Epithelial cell of proximal tubule (primary cell): Measurements from ENCODE around the gene ASTN2. TPM values are rescaled to one million over a fixed set of nuclear protein-coding genes. Genes with fewer than 3 reads are reported as not detected.
"Not testable (repeated sequence)": the region's sequence is repeated elsewhere in the genome, so short reads cannot be mapped to it uniquely, and the experiment has no call there.

ENCODE experiments used
- DNase-seq: peaks from one replicate; pipeline ENCODE4 v3.0.0-alpha.2; 2011; ENCODE audit warnings: low read depth
- H3K4me3 ChIP-seq: 2 replicates; pipeline ENCODE4 v1.5.1; 2011; ENCODE audit warnings: low read depth, mild to moderate bottlenecking, low read length
- CTCF ChIP-seq: conservative IDR thresholded peaks from 2 replicates; pipeline ENCODE4 v1.5.1; 2012; ENCODE audit warnings: low read depth, mild to moderate bottlenecking, low read length
- total RNA-seq: library from RNA; depleted of rRNA; stranded (reverse); fragments of >200 nt; gene quantifications from 2 replicates; pipeline ENCODE4 v1.2.3, GENCODE V29; 2015

The ASTN2 gene
- total RNA-seq, 1 donor from 2014 or later, result 4.4 TPM

GRCh38 chr9:116464987-116465571 lies 949.8 kb downstream of the ASTN2 start:
- no peak for TF ChIP-seq CTCF
- DNase-seq, result no peak
- H3K4me3 ChIP-seq, result no peak overlapping the region

GRCh38 chr9:116464423-116464822 lies 950.4 kb downstream of the ASTN2 start:
- DNase-seq, result no peak
- no peak overlapping the region for H3K4me3 ChIP-seq
- no peak for TF ChIP-seq CTCF

GRCh38 chr9:116461632-116462031 lies 953.2 kb downstream of the ASTN2 start:
- no peak overlapping the region for H3K4me3 ChIP-seq
- no peak for TF ChIP-seq CTCF
- no peak for DNase-seq

GRCh38 chr9:116460026-116460425 lies 954.8 kb downstream of the ASTN2 start:
- no peak for DNase-seq
- H3K4me3 ChIP-seq, result no peak overlapping the region
- no peak for TF ChIP-seq CTCF

DNA sequence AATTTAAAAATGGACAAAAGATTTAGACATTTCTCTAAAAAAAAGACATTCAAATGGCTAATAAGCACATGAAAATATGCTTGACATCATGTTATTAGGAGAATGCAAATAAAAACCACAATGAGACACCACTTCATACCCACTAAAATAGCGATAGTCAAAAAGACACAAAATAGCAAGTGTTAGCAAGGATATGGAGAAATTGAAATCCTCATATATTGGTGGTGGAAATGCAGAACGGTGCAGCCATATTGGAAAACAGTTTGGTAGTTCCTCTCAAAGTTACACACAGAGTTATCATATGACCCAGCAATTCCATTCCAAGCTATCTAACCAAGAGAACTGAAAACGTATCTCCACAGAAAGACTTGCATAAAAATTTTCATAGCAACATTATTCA lies 955.3 kb downstream of the ASTN2 start:
- no peak overlapping the region for H3K4me3 ChIP-seq
- TF ChIP-seq CTCF, result no peak
- DNase-seq, result no peak

DNA sequence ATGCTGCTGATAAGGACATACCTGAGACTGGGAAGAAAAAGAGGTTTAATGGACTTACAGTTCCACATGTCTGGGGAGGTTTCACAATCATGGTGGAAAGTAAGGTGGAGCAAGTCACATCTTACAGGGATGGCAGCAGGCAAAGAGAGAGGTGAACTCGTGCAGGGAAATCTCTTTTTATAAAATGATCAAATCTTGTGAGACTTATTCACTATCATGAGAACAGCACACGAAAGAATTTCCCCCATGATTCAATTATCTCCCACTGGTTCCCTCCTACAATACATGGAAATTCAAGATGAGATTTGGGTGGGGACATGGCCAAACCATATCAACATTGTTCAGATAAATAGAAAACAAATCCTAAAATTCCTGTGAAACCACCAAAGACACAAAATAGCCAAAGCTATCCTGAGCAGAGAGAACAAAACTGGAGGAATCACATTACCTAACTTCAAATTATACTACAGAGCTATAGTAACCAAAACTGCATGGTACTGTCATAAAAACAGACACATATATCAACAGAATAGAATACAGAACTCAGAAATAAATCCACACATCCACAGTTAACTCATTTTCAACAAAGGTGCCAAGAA lies 958.3 kb downstream of the ASTN2 start:
- no peak for TF ChIP-seq CTCF
- no peak overlapping the region for H3K4me3 ChIP-seq

DNA sequence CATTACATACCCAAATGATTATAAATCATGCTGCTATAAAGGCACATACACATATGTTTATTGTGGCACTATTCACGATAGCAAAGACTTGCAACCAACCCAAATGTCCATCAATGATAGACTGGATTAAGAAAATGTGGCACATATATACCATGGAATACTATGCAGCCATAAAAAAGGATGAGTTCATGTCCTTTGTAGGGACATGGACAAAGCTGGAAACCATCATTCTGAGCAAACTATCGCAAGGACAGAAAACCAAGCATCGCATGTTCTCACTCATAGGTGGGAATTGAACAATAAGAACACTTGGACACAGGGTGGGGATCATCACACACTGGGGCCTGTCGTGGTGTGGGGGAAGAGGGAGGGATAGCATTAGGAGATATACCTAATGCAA lies 960.3 kb downstream of the ASTN2 start:
- DNase-seq, H3K4me3 ChIP-seq: not testable (repeated sequence)

More for the DNA sequence above, 958.3 kb downstream of the ASTN2 start:
- no peak for DNase-seq
